Measurements from ENCODE around the gene LCMT2.

The LCMT2 gene

GRCh38 chr15:43276563-43277200, 53.7 kb downstream of the LCMT2 start:
- no peak for DNase-seq (ENCODE audit: low read depth in 3 of 3, low spot score in 1 of 3)

GRCh38 chr15:43275740-43276562, 54.4 kb downstream of the LCMT2 start:
- DNase-seq (ENCODE audit: low read depth in 3 of 3, low spot score in 1 of 3): no peak

- no peak for DNase-seq (ENCODE audit: low read depth in 3 of 3, low spot score in 1 of 3)
Observed at GRCh38 chr15:43274136-43274535, 56.2 kb downstream of the LCMT2 start.

Measured in stimulated activated CD4-positive, alpha-beta T cell treated with anti-CD3 and anti-CD28 coated beads, TNF-alpha, amount 100 ng/mL, for 1 hour (primary cell).